H1 (cell line): ENCODE data around the gene YBX3. TPM values are rescaled to one million over a fixed set of nuclear protein-coding genes. Genes with fewer than 3 reads are reported as not detected.

Experiments used
- CTCF ChIA-PET: fragments of 300-600 bp; sonication (Branson Sonifier 250); formaldehyde crosslinking; loops from one replicate; lab custom pipeline; 2021; ENCODE audit not compliant: partially characterized antibody; lab: Charles Lee
- POLR2A ChIA-PET: fragments of 300-600 bp; sonication (Branson Sonifier 250); formaldehyde crosslinking; loops from one replicate; lab custom pipeline; 2021; ENCODE audit warnings: inconsistent platforms; ENCODE audit not compliant: partially characterized antibody; lab: Charles Lee
- DNase-seq, 2 experiments: peaks; one replicate each; pipeline versions ENCODE4 v3.0.0 to v3.0.0-alpha.2; 2010 to 2022; ENCODE audit warnings: low spot score in 2 of 2, low read depth in 1 of 2, mixed read lengths in 1 of 2
- FAIRE-seq: peaks from 2 replicates; lab custom pipeline; 2011; peaks lifted over from hg19 to GRCh38; lab: Jason Lieb, UNC
- H2AFZ ChIP-seq: 2 replicates; pipeline ENCODE4 v1.8.1; 2012; ENCODE audit warnings: low read length, inconsistent platforms
- H2AK5ac ChIP-seq: 2 replicates; pipeline ENCODE4 v1.6.1; 2013; ENCODE audit warnings: low read depth, low read length
- H2BK120ac ChIP-seq: replicated peaks from 2 replicates; pipeline ENCODE3; 2013; ENCODE audit warnings: low read depth, low read length, inconsistent platforms
- H2BK12ac ChIP-seq: 2 replicates; pipeline ENCODE4 v1.6.1; 2013; ENCODE audit warnings: low read depth, low read length
- H2BK15ac ChIP-seq: 2 replicates; pipeline ENCODE4 v1.6.1; 2013; ENCODE audit warnings: low read length
- H2BK20ac ChIP-seq: 2 replicates; pipeline ENCODE4 v1.6.1; 2013; ENCODE audit warnings: low read length
- H2BK5ac ChIP-seq: 2 replicates; pipeline ENCODE4 v1.6.1; 2013; ENCODE audit warnings: low read depth, low read length
- H3K14ac ChIP-seq: 2 replicates; pipeline ENCODE4 v1.6.1; 2013; ENCODE audit warnings: inconsistent platforms; ENCODE audit not compliant: insufficient read length
- H3K18ac ChIP-seq: 2 replicates; pipeline ENCODE4 v1.6.1; 2013; ENCODE audit warnings: low read length; ENCODE audit errors: extremely low read depth
- H3K23ac ChIP-seq: 2 replicates; pipeline ENCODE4 v1.6.1; 2013; ENCODE audit warnings: inconsistent platforms; ENCODE audit not compliant: insufficient read length
- H3K23me2 ChIP-seq: 2 replicates; pipeline ENCODE4 v1.6.1; 2013; ENCODE audit warnings: low read depth, low read length
- H3K27ac ChIP-seq: 2 replicates; pipeline ENCODE4 v1.6.1; 2011; ENCODE audit warnings: low read depth, low read length, inconsistent platforms
- H3K27me3 ChIP-seq, 4 experiments: replicated peaks in 1 of 4; 1 replicate in 1 of 4; 2 replicates in 3 of 4; pipeline versions ENCODE4 v1.6.1 to v1.8.1; 2011 to 2013; ENCODE audit warnings: low read length in 3 of 4, mild to moderate bottlenecking in 3 of 4, inconsistent platforms in 2 of 4, mixed read lengths in 2 of 4, moderate library complexity in 1 of 4; ENCODE audit not compliant: control insufficient read depth in 3 of 4, insufficient read depth in 3 of 4; ENCODE audit errors: extremely low read depth in 1 of 4
- H3K36me3 ChIP-seq, 4 experiments: 2 replicates each; pipeline versions ENCODE4 v1.6.1 to v1.8.1; 2011 to 2013; ENCODE audit warnings: mild to moderate bottlenecking in 4 of 4, low read length in 3 of 4, moderate library complexity in 2 of 4, control low read depth in 1 of 4, inconsistent platforms in 1 of 4; ENCODE audit not compliant: insufficient read depth in 4 of 4, control insufficient read depth in 2 of 4
- H3K4ac ChIP-seq: replicated peaks from 2 replicates; pipeline ENCODE3; 2013; ENCODE audit warnings: low read length, low read depth, mixed read lengths, inconsistent platforms; ENCODE audit not compliant: insufficient read length
- H3K4me1 ChIP-seq, 4 experiments: replicated peaks in 1 of 4; 1 replicate in 1 of 4; 2 replicates in 3 of 4; pipeline versions ENCODE4 v1.6.1 to v1.8.1; 2011 to 2013; ENCODE audit warnings: low read length in 3 of 4, inconsistent platforms in 2 of 4, mixed read lengths in 1 of 4; ENCODE audit not compliant: insufficient read depth in 4 of 4, control insufficient read depth in 3 of 4
- H3K4me2 ChIP-seq, 2 experiments: 2 replicates each; pipeline versions ENCODE4 v1.6.1 to v1.8.1; 2011 to 2013; ENCODE audit warnings: low read depth in 2 of 2, low read length in 2 of 2, control low read depth in 1 of 2, inconsistent platforms in 1 of 2, mild to moderate bottlenecking in 1 of 2; ENCODE audit not compliant: insufficient read depth in 1 of 2
- H3K4me3 ChIP-seq, 4 experiments: fragments of 200-600, 300-600 bp in 1 of 4; sonication (generic), shearing (Covaris generic), sonication (Bioruptor Twin) in 1 of 4; 2 replicates each; pipeline versions ENCODE4 v1.5.1 to v1.8.1; 2011 to 2016; ENCODE audit warnings: low read length in 4 of 4, low read depth in 3 of 4, control low read depth in 2 of 4, inconsistent platforms in 2 of 4, mild to moderate bottlenecking in 2 of 4, mixed read lengths in 1 of 4, moderate library complexity in 1 of 4; ENCODE audit not compliant: insufficient read depth in 2 of 4; ENCODE audit errors: extremely low read depth in 1 of 4
- H3K56ac ChIP-seq: replicated peaks from 2 replicates; pipeline ENCODE3; 2013; ENCODE audit warnings: low read depth, mild to moderate bottlenecking, mixed read lengths, low read length, inconsistent platforms; ENCODE audit not compliant: insufficient read length
- H3K79me1 ChIP-seq: 2 replicates; pipeline ENCODE4 v1.6.1; 2013; ENCODE audit warnings: low read depth, low read length, control low read depth
- H3K79me2 ChIP-seq, 2 experiments: 2 replicates each; pipeline versions ENCODE4 v1.6.1 to v1.8.1; 2012 to 2013; ENCODE audit warnings: low read length in 2 of 2, mild to moderate bottlenecking in 2 of 2, inconsistent platforms in 1 of 2; ENCODE audit not compliant: insufficient read depth in 2 of 2, control insufficient read depth in 1 of 2
- H3K9ac ChIP-seq, 4 experiments: replicated peaks in 1 of 4; 1 replicate in 1 of 4; 2 replicates in 3 of 4; pipeline versions ENCODE4 v1.6.1 to v1.8.1; 2011 to 2013; ENCODE audit warnings: low read depth in 3 of 4, low read length in 3 of 4, control low read depth in 2 of 4, mild to moderate bottlenecking in 2 of 4, moderate library complexity in 2 of 4, inconsistent platforms in 1 of 4; ENCODE audit errors: extremely low read depth in 1 of 4
- H3K9me3 ChIP-seq, 2 experiments: 2 replicates each; pipeline versions ENCODE4 v1.6.1 to v1.8.1; 2012 to 2013; ENCODE audit warnings: mild to moderate bottlenecking in 2 of 2, moderate library complexity in 2 of 2, control low read depth in 1 of 2, inconsistent platforms in 1 of 2, low read depth in 1 of 2, low read length in 1 of 2, mixed read lengths in 1 of 2; ENCODE audit not compliant: insufficient read depth in 2 of 2
- H4K20me1 ChIP-seq, 2 experiments: replicated peaks in 1 of 2; 2 replicates each; pipeline versions ENCODE3 to v1.8.1; 2011 to 2013; ENCODE audit warnings: inconsistent platforms in 2 of 2, low read length in 2 of 2, mild to moderate bottlenecking in 1 of 2; ENCODE audit not compliant: insufficient read depth in 2 of 2, control insufficient read depth in 1 of 2
- H4K5ac ChIP-seq: 2 replicates; pipeline ENCODE4 v1.6.1; 2013; ENCODE audit warnings: low read length, low read depth, mixed read lengths, inconsistent platforms; ENCODE audit not compliant: insufficient read length
- H4K8ac ChIP-seq: 2 replicates; pipeline ENCODE4 v1.8.0; 2013; ENCODE audit warnings: mild to moderate bottlenecking, moderate library complexity, low read length, inconsistent platforms; ENCODE audit not compliant: insufficient read depth; ENCODE audit errors: extremely low read depth
- H4K91ac ChIP-seq: replicated peaks from 2 replicates; pipeline ENCODE3; 2013; ENCODE audit warnings: low read length, mixed read lengths, inconsistent platforms; ENCODE audit not compliant: insufficient read length
- CREB1 ChIP-seq: IDR thresholded peaks from 2 replicates; pipeline ENCODE4 v1.6.1; 2012; ENCODE audit warnings: inconsistent platforms
- EP300 ChIP-seq, 2 experiments: IDR thresholded peaks; 1 replicate in 1 of 2; 2 replicates in 1 of 2; pipeline ENCODE4 v1.6.1; 2011 to 2012; ENCODE audit warnings: low read depth in 2 of 2, low read length in 2 of 2, mild to moderate bottlenecking in 2 of 2, borderline replicate concordance in 1 of 2, inconsistent platforms in 1 of 2, moderate library complexity in 1 of 2
- JUND ChIP-seq: IDR thresholded peaks from 2 replicates; pipeline ENCODE4 v1.6.1; 2011; ENCODE audit warnings: mild to moderate bottlenecking, improper control_type of control experiment, low read length
- POLR2A ChIP-seq, 2 experiments: IDR thresholded peaks; 1 replicate in 1 of 2; 2 replicates in 1 of 2; pipeline ENCODE4 v1.6.1; 2011; ENCODE audit warnings: low read depth in 2 of 2, low read length in 2 of 2, mild to moderate bottlenecking in 2 of 2; ENCODE audit errors: control extremely low read depth in 1 of 2
- RAD21 ChIP-seq, 2 experiments: IDR thresholded peaks in 1 of 2; conservative IDR thresholded peaks in 1 of 2; 2 replicates each; pipeline ENCODE4 v1.6.1; 2011; ENCODE audit warnings: low read depth in 2 of 2, low read length in 2 of 2, improper control_type of control experiment in 1 of 2, inconsistent platforms in 1 of 2, mild to moderate bottlenecking in 1 of 2, moderate library complexity in 1 of 2
- SAP30 ChIP-seq: fragments of 300-600 bp; sonication (generic); IDR thresholded peaks from 2 replicates; pipeline ENCODE4 v1.7.1; 2012; ENCODE audit warnings: low read length, moderate library complexity, mild to moderate bottlenecking, inconsistent platforms; ENCODE audit not compliant: insufficient read depth, insufficient replicate concordance
- ZNF274 ChIP-seq: IDR thresholded peaks from 2 replicates; pipeline ENCODE4 v1.7.0; 2012; ENCODE audit warnings: low read length, borderline replicate concordance; ENCODE audit errors: extremely low read depth
- WGBS, 2 experiments: shearing (Covaris generic) in 1 of 2; methylation state at CpG; one replicate each; pipeline versions ENCODE4 v1.1.6 to v1.1.7; 2013 to 2015; ENCODE audit warnings: low lambda C conversion rate in 2 of 2, mixed read lengths in 2 of 2, inconsistent platforms in 1 of 2, low coverage in 1 of 2, missing lambda C conversion rate in 1 of 2; ENCODE audit not compliant: insufficient replicate concordance in 2 of 2, insufficient coverage in 1 of 2, insufficient read length in 1 of 2; ENCODE audit errors: extremely low coverage in 1 of 2, missing lambda C conversion rate in 1 of 2; 5-methylcytosine and 5-hydroxymethylcytosine counted together
- polyA plus RNA-seq, 7 experiments: library from polyadenylated mRNA; depleted of rRNA in 3 of 7; stranded (reverse) in 5 of 7; unstranded in 2 of 7; fragments of >200 nt in 5 of 7; fragments of 200-250 nt in 2 of 7; gene quantifications; 1 replicate in 5 of 7; 2 replicates in 1 of 7; 4 replicates in 1 of 7; pipeline versions ENCODE4 v1.2.1 to v1.2.3, GENCODE V29; 2011 to 2013; ENCODE audit warnings: missing spikeins in 2 of 7, mixed read lengths in 2 of 7
- total RNA-seq: library from RNA; stranded (reverse); fragmentation: NEBNext Ultra II Directional; extraction: Animal tissue kit (Norgen Biotek cat#: 25700); gene quantifications from 2 replicates; pipeline ENCODE4 v1.2.1, GENCODE V29; 2021
- TF ChIP-seq, protein P1 (sequence below): IDR thresholded peaks from 2 replicates; pipeline ENCODE4 v1.6.1; 2012; ENCODE audit warnings: inconsistent platforms
- TF ChIP-seq, protein P2 (sequence below): IDR thresholded peaks from 2 replicates; pipeline ENCODE4 v1.6.1; 2012; ENCODE audit warnings: inconsistent platforms

Gene YBX3
- total and polyA plus RNA-seq, 2 of the 8 experiments (the other 6 are each of a cell fraction or from before 2014, with no cell fraction given): 83.1 to 480 TPM

DNA sequence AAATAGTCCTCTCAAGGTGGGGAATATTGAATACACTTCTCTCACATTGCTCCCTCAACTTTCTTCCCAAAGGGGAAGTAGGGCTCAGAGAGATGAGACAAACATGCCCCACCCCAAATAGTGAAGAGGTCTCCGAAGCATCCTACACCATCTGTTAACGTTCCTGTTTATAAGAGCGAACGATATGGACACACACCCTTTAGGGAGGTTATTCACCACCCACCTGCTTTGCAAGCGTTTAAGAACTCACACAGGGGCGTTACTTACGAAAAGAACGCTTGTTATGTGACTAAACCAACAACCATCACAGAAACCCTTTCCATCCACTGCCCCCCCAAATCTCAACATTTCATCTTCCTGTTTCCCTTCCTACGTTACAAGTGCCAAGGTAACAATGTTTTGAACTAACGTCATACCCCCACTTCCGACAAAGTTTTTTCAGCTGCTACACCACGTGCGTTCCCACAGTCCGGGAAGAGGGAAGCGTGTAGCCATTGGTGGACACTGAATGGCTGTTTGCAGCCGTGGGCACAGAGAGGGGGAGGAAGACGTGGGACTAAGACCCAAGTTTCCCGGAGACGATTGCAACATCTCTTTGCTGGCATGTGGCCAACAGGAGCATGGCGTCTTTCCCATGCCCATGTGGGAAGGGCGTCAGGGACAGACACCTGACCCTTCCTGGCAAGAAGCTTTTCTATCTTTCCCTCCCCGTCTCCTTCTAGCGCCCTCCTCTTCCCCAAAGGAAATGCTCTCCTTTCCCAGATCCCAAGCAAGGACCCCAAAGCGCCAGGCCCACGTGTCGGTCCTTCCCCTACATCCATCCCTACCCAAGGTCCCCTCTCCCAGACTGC is 1.2 kb downstream of the YBX3 start:
- Histone ChIP-seq H3K9me3 (no peaks in the 10 kb centered on the region), H3K36me3 (peaks cover 0 to 8% (median 0%) of the 10 kb centered on the region in 4 experiments; a peak in 1 of 8 replicates), H3K4me1 (peaks cover 7 to 26% (median 12%) of the 10 kb centered on the region in 4 experiments; a peak in 6 of 7 replicates), H2BK5ac (peak overlapping the region; percentile 75), H3K56ac (no peak overlapping the region), H2AFZ (peak overlapping the region; percentile 62; the same call in 1 of the 2 replicates), H2BK120ac (no peak overlapping the region), H3K79me1 (no peaks in the 10 kb centered on the region; the same call in 1 of the 2 replicates), H3K4me2 (peak overlapping the region; percentile 89 to 93), H3K23ac (no peak overlapping the region), H3K23me2 (peaks cover 11% of the 10 kb centered on the region), H4K5ac (peak overlapping the region; percentile 45), H3K79me2 (peaks cover 29 to 69% of the 10 kb centered on the region in 2 experiments), H2AK5ac (peak overlapping the region; percentile 43; the same call in 1 of the 2 replicates), H3K18ac (peak overlapping the region; percentile 85), H4K8ac (peak overlapping the region; percentile 4; the same call in 1 of the 2 replicates), H3K4me3 (peak overlapping the region; percentile 96 to 99 (median 98)), H4K91ac (peak overlapping the region; percentile 20), H2BK15ac (no peak overlapping the region), H3K4ac (peak overlapping the region; percentile 5), H3K27me3 (no peaks in the 10 kb centered on the region), H3K27ac (peak overlapping the region; percentile 88), H4K20me1 (peaks cover 2 to 8% of the 10 kb centered on the region in 2 experiments), H3K14ac (no peak overlapping the region), H2BK20ac (no peak overlapping the region), H2BK12ac (peak overlapping the region; percentile 71), H3K9ac (peak overlapping the region; percentile 77 to 90 (median 84))
- peak in 1 of 2 experiments; percentile 44 for DNase-seq
- CTCF ChIA-PET: interaction anchor here (0.8 kb wide), 1 partner anchor 28 kb away, joined by 3 read pairs; no protein-coding TSS in a partner anchor
- 1% methylated on average over 23 of the region's 26 CpGs; no CpG with 5 or more reads in 1 of the 2 experiments for WGBS, 2 experiments
- peak; percentile 82 for FAIRE-seq
- POLR2A ChIA-PET: interaction anchor here (0.6 to 3.5 kb wide), 11 partner anchors 10 to 1545 kb away, joined by 3 to 24 read pairs (median 5); partner anchors contain the start of genes GABARAPL1, LRP6 and SMIM10L1
- TF ChIP-seq, protein P1, sequence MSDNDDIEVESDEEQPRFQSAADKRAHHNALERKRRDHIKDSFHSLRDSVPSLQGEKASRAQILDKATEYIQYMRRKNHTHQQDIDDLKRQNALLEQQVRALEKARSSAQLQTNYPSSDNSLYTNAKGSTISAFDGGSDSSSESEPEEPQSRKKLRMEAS: peak; percentile 93; the same call in 1 of the 2 replicates
- TF ChIP-seq EP300 (IDR thresholded peaks at IDR 0.05; ENCODE audit: borderline replicate concordance in 1 of 2, low read depth in 2 of 2, low read length in 2 of 2) (no peak), POLR2A (IDR thresholded peaks at IDR 0.05; ENCODE audit: control extremely low read depth in 1 of 2, low read depth in 2 of 2, low read length in 2 of 2) (peak; percentile 66 to 77), ZNF274 (no peak), CREB1 (0 out of 2 replicates have a peak, but pooled peaks have one; percentile 30), SAP30 (peak; percentile 94), RAD21 (IDR thresholded peaks at IDR 0.05 in 1 of 2, conservative IDR thresholded peaks at IDR 0.05 in 1 of 2; ENCODE audit: low read depth in 2 of 2, low read length in 2 of 2) (no peak), JUND (no peak)
- TF ChIP-seq, protein P2, sequence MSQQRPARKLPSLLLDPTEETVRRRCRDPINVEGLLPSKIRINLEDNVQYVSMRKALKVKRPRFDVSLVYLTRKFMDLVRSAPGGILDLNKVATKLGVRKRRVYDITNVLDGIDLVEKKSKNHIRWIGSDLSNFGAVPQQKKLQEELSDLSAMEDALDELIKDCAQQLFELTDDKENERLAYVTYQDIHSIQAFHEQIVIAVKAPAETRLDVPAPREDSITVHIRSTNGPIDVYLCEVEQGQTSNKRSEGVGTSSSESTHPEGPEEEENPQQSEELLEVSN: peak; percentile 27; the same call in 1 of the 2 replicates
